Hepatocyte (in vitro differentiated cells): ENCODE measurements around the gene DPYSL3. TPM values are rescaled to one million over a fixed set of nuclear protein-coding genes. Genes with fewer than 3 reads are reported as not detected.
A peak's percentile ranks its signal among the peaks of the same experiment; 100 is the strongest.

ENCODE experiments used
- DNase-seq: peaks from one replicate; pipeline ENCODE4 v3.0.0-alpha.2; 2016; ENCODE audit warnings: low spot score
- H2AFZ ChIP-seq: fragments of 200-600 bp; sonication (generic); 2 replicates; pipeline ENCODE4 v1.6.0; 2016; ENCODE audit warnings: antibody characterized with exemption, mild to moderate bottlenecking
- H3K27ac ChIP-seq: fragments of 200-600 bp; sonication (generic); 2 replicates; pipeline ENCODE4 v1.5.1; 2016; ENCODE audit warnings: mild to moderate bottlenecking
- H3K27me3 ChIP-seq: fragments of 200-600 bp; sonication (generic); 2 replicates; pipeline ENCODE4 v1.6.1; 2016
- H3K36me3 ChIP-seq: fragments of 200-600 bp; sonication (generic); replicated peaks from 2 replicates; pipeline ENCODE4 v1.5.1; 2016; ENCODE audit warnings: low read depth; ENCODE audit not compliant: insufficient read depth
- H3K4me1 ChIP-seq: fragments of 200-600 bp; sonication (generic); 2 replicates; pipeline ENCODE4 v1.5.1; 2016; ENCODE audit warnings: mild to moderate bottlenecking, moderate library complexity; ENCODE audit not compliant: insufficient read depth
- H3K4me2 ChIP-seq: fragments of 200-600 bp; sonication (generic); 2 replicates; pipeline ENCODE4 v1.6.0; 2016
- H3K4me3 ChIP-seq: fragments of 200-600 bp; sonication (generic); 2 replicates; pipeline ENCODE4 v1.5.1; 2016; ENCODE audit warnings: mild to moderate bottlenecking
- H3K79me2 ChIP-seq: fragments of 200-600 bp; sonication (generic); 2 replicates; pipeline ENCODE4 v1.6.0; 2017; ENCODE audit warnings: mild to moderate bottlenecking
- H3K9me2 ChIP-seq: fragments of 200-600 bp; sonication (generic); replicated peaks from 2 replicates; pipeline ENCODE4 v1.6.0; 2017; ENCODE audit warnings: mild to moderate bottlenecking; ENCODE audit not compliant: insufficient read depth
- H3K9me3 ChIP-seq: fragments of 200-600 bp; sonication (generic); 2 replicates; pipeline ENCODE4 v1.5.1; 2016; ENCODE audit warnings: low read depth, mild to moderate bottlenecking
- H4K20me1 ChIP-seq: fragments of 200-600 bp; sonication (generic); 2 replicates; pipeline ENCODE4 v1.6.0; 2016; ENCODE audit warnings: mild to moderate bottlenecking; ENCODE audit not compliant: insufficient read depth, poor library complexity, severe bottlenecking
- CTCF ChIP-seq: fragments of 200-600 bp; sonication (generic); IDR thresholded peaks from 2 replicates; pipeline ENCODE4 v1.5.1; 2016; ENCODE audit warnings: antibody characterized with exemption, mild to moderate bottlenecking; ENCODE audit not compliant: poor library complexity
- EZH2 ChIP-seq: fragments of 200-600 bp; sonication (generic); IDR thresholded peaks from 2 replicates; pipeline ENCODE4 v1.6.1; 2016; ENCODE audit warnings: antibody characterized with exemption, mild to moderate bottlenecking, borderline replicate concordance
- EZH2phosphoT487 ChIP-seq: fragments of 200-600 bp; sonication (generic); IDR thresholded peaks from one replicate; pipeline ENCODE4 v1.6.1; 2018; ENCODE audit warnings: antibody characterized with exemption, mild to moderate bottlenecking, low read depth, moderate library complexity; ENCODE audit not compliant: unreplicated experiment, severe bottlenecking
- WGBS: methylation state at CpG from one replicate; pipeline ENCODE4 v1.1.6; 2016; ENCODE audit warnings: low lambda C conversion rate; ENCODE audit errors: missing lambda C conversion rate; 5-methylcytosine and 5-hydroxymethylcytosine counted together
- polyA plus RNA-seq: library from polyadenylated mRNA; unstranded; fragments of >200 nt; fragmentation: Nextera tagmentation; extraction: Ambion mirVana; gene quantifications from 2 replicates; pipeline ENCODE4 v1.2.1, GENCODE V29; 2016
- total RNA-seq: library from RNA; depleted of rRNA; stranded (reverse); fragments of >200 nt; gene quantifications from 2 replicates; pipeline ENCODE4 v1.2.3, GENCODE V29; 2014

The DPYSL3 gene
- total and polyA plus RNA-seq, 2 experiments from 2014 or later, result 35.7 to 78.0 TPM

GRCh38 chr5:147483961-147484707 is 25.7 kb downstream of the DPYSL3 start:
- 65% methylated on average over 5 of the region's 5 CpGs for WGBS
- TF ChIP-seq EZH2 (no peak), CTCF (no peak)
- Histone ChIP-seq H4K20me1 (no peaks in the 10 kb centered on the region), H3K4me2 (no peak overlapping the region), H3K9me3 (no peaks in the 10 kb centered on the region), H3K79me2 (no peaks in the 10 kb centered on the region), H3K4me3 (no peak overlapping the region), H3K9me2 (no peaks in the 10 kb centered on the region), H2AFZ (no peak overlapping the region), H3K27ac (peak overlapping the region; percentile 74), H3K27me3 (no peaks in the 10 kb centered on the region), H3K4me1 (no peaks in the 10 kb centered on the region), H3K36me3 (no peaks in the 10 kb centered on the region)
- DNase-seq, result peak; percentile 48

GRCh38 chr5:147483188-147483790 is 26.6 kb downstream of the DPYSL3 start:
- H3K4me2 ChIP-seq, result no peak overlapping the region
- DNase-seq, result no peak
- no peak overlapping the region for H2AFZ ChIP-seq
- no peaks in the 10 kb centered on the region for H4K20me1 ChIP-seq
- H3K9me2 ChIP-seq, result no peaks in the 10 kb centered on the region
- H3K79me2 ChIP-seq, result no peaks in the 10 kb centered on the region
- H3K36me3 ChIP-seq, result no peaks in the 10 kb centered on the region
- TF ChIP-seq CTCF (no peak), EZH2phosphoT487 (no peak), EZH2 (no peak)
- 65% methylated on average over 5 of the region's 5 CpGs for WGBS
- H3K9me3 ChIP-seq, result no peaks in the 10 kb centered on the region
- H3K27me3 ChIP-seq, result no peaks in the 10 kb centered on the region
- H3K4me3 ChIP-seq, result no peak overlapping the region
- peak overlapping the region; percentile 29 for H3K27ac ChIP-seq
- no peaks in the 10 kb centered on the region for H3K4me1 ChIP-seq

- no peak for TF ChIP-seq CTCF
- TF ChIP-seq EZH2, result no peak
- no peak for TF ChIP-seq EZH2phosphoT487
- Histone ChIP-seq H3K36me3 (no peaks in the 10 kb centered on the region), H3K27ac (no peak overlapping the region), H3K79me2 (no peaks in the 10 kb centered on the region), H3K9me3 (no peaks in the 10 kb centered on the region), H3K27me3 (no peaks in the 10 kb centered on the region), H3K9me2 (no peaks in the 10 kb centered on the region), H3K4me1 (no peaks in the 10 kb centered on the region), H3K4me3 (no peak overlapping the region), H4K20me1 (no peaks in the 10 kb centered on the region), H3K4me2 (no peak overlapping the region), H2AFZ (no peak overlapping the region)
- 82% methylated on average over 7 of the region's 7 CpGs for WGBS
- DNase-seq, result no peak
Observed at GRCh38 chr5:147482706-147483180, 27.1 kb downstream of the DPYSL3 start.
